NCI-H2196 treated with DMSO at 0.1 percent for 48 hours (cell line): ENCODE results near the gene DICER1.

Source experiments
- DNase-seq: peaks from one replicate; lab custom pipeline; 2025; ENCODE audit not compliant: unreplicated experiment; lab: John Stamatoyannopoulos, UW

DICER1 gene

GRCh38 chr14:95126906-95127530 is 30.3 kb downstream of the DICER1 start:
- no peak for DNase-seq

- no peak for DNase-seq
Observed at GRCh38 chr14:95125915-95126314, 31.4 kb downstream of the DICER1 start.

GRCh38 chr14:95125221-95125620 is 32.1 kb downstream of the DICER1 start:
- DNase-seq: no peak

- DNase-seq: no peak
Observed at GRCh38 chr14:95123891-95124579, 33.3 kb downstream of the DICER1 start.

- DNase-seq: no peak
Observed at GRCh38 chr14:95122621-95122945, 34.7 kb downstream of the DICER1 start.

- no peak for DNase-seq
Observed at GRCh38 chr14:95121911-95122620, 35.3 kb downstream of the DICER1 start.

- no peak for DNase-seq
Observed at GRCh38 chr14:95119336-95119735, 38.0 kb downstream of the DICER1 start.

- no peak for DNase-seq
Observed at GRCh38 chr14:95117937-95118721, 39.2 kb downstream of the DICER1 start.

GRCh38 chr14:95113476-95113875 is 43.9 kb downstream of the DICER1 start:
- DNase-seq: no peak

- no peak for DNase-seq
Observed at GRCh38 chr14:95111507-95112164, 45.7 kb downstream of the DICER1 start.

- no peak for DNase-seq
Observed at GRCh38 chr14:95110178-95110577, 47.2 kb downstream of the DICER1 start.

- DNase-seq: no peak
Observed at GRCh38 chr14:95107711-95108110, 49.6 kb downstream of the DICER1 start.

GRCh38 chr14:95106971-95107370 is 50.4 kb downstream of the DICER1 start:
- DNase-seq: no peak

GRCh38 chr14:95104911-95105310 is 52.4 kb downstream of the DICER1 start:
- no peak for DNase-seq

GRCh38 chr14:95102680-95103044 is 54.7 kb downstream of the DICER1 start:
- no peak for DNase-seq

- DNase-seq: no peak
Observed at GRCh38 chr14:95101736-95102679, 55.3 kb downstream of the DICER1 start.

GRCh38 chr14:95098984-95099599 is 58.2 kb downstream of the DICER1 start:
- no peak for DNase-seq

GRCh38 chr14:95097385-95097784 is 59.9 kb downstream of the DICER1 start:
- DNase-seq: no peak

- no peak for DNase-seq
Observed at GRCh38 chr14:95096476-95096875, 60.9 kb downstream of the DICER1 start.

GRCh38 chr14:95095996-95096395 is 61.3 kb downstream of the DICER1 start:
- no peak for DNase-seq
